T-cell (primary cell): Measurements from ENCODE around the gene LRP2. TPM values are rescaled to one million over a fixed set of nuclear protein-coding genes. Genes with fewer than 3 reads are reported as not detected.

ENCODE experiments used
- ATAC-seq, 4 experiments: fragments of 200-7000 bp in 3 of 4; fragments of 150-1000 bp in 1 of 4; cut with Tn5 transposase; replicated peaks in 1 of 4; 1 replicate in 3 of 4; 2 replicates in 1 of 4; pipeline ENCODE4 v1.10.0; 2021; ENCODE audit warnings: moderate library complexity in 3 of 4, mild to moderate bottlenecking in 2 of 4, moderate number of reproducible peaks in 1 of 4
- CTCF ChIA-PET, 2 donors: fragments of 300-600 bp; sonication (Branson Sonifier 250); formaldehyde crosslinking; loops; one replicate each; lab custom pipeline; 2022; ENCODE audit warnings: antibody characterized with exemption in 2 of 2; lab: Charles Lee
- POLR2A ChIA-PET, 2 donors: fragments of 300-600 bp; sonication (Branson Sonifier 250); formaldehyde crosslinking; loops; one replicate each; lab custom pipeline; 2022; ENCODE audit warnings: antibody characterized with exemption in 2 of 2; lab: Charles Lee
- DNase-seq, 35 experiments: peaks; one replicate each; pipeline versions ENCODE4 v3.0.0 to v3.0.0-alpha.2; 2013 to 2023
- H3K27ac ChIP-seq: one replicate; pipeline ENCODE4 v1.5.1; 2013; ENCODE audit warnings: low read length
- H3K27me3 ChIP-seq, 2 experiments: replicated peaks in 1 of 2; 1 replicate in 1 of 2; 2 replicates in 1 of 2; pipeline versions ENCODE4 v1.6.1 to v1.7.0; 2013; ENCODE audit warnings: low read length in 1 of 2, mixed read lengths in 1 of 2; ENCODE audit not compliant: control insufficient read depth in 2 of 2, insufficient read depth in 2 of 2; ENCODE audit errors: extremely low read depth in 1 of 2
- H3K36me3 ChIP-seq, 2 donors: 1 replicate in 1 of 2; 2 replicates in 1 of 2; pipeline versions ENCODE4 v1.6.1 to v1.7.0; 2013; ENCODE audit warnings: low read length in 1 of 2; ENCODE audit not compliant: control insufficient read depth in 2 of 2, insufficient read depth in 1 of 2; ENCODE audit errors: extremely low read depth in 1 of 2
- H3K4me1 ChIP-seq, 2 experiments: 1 replicate in 1 of 2; 2 replicates in 1 of 2; pipeline versions ENCODE4 v1.6.1 to v1.7.0; 2013; ENCODE audit warnings: low read length in 2 of 2, mixed read lengths in 1 of 2; ENCODE audit not compliant: insufficient read depth in 2 of 2, control insufficient read depth in 1 of 2; ENCODE audit errors: extremely low read depth in 1 of 2
- H3K4me3 ChIP-seq, 2 donors: 1 replicate in 1 of 2; 2 replicates in 1 of 2; pipeline versions ENCODE4 v1.5.1 to v1.7.0; 2013; ENCODE audit warnings: mild to moderate bottlenecking in 2 of 2, low read length in 1 of 2, moderate library complexity in 1 of 2; ENCODE audit not compliant: control insufficient read depth in 1 of 2; ENCODE audit errors: extremely low read depth in 1 of 2
- H3K9me3 ChIP-seq: 2 replicates; pipeline ENCODE4 v1.7.0; 2013
- H3K27ac Mint-ChIP-seq, 2 donors: one replicate each; pipeline ENCODE4 v1.8.0; 2020 to 2021; ENCODE audit warnings: mild to moderate bottlenecking in 2 of 2, mixed read lengths in 2 of 2
- H3K27me3 Mint-ChIP-seq, 2 donors: one replicate each; pipeline ENCODE4 v1.8.0; 2021 to 2022; ENCODE audit warnings: mixed read lengths in 2 of 2
- H3K36me3 Mint-ChIP-seq: one replicate; pipeline ENCODE4 v1.8.0; 2021; ENCODE audit warnings: mixed read lengths
- H3K4me1 Mint-ChIP-seq, 3 donors: one replicate each; pipeline ENCODE4 v1.8.0; 2020 to 2022; ENCODE audit warnings: mixed read lengths in 3 of 3, mild to moderate bottlenecking in 1 of 3
- H3K4me3 Mint-ChIP-seq, 3 donors: one replicate each; pipeline ENCODE4 v1.8.0; 2020 to 2022; ENCODE audit warnings: mild to moderate bottlenecking in 3 of 3, mixed read lengths in 3 of 3, moderate library complexity in 3 of 3
- H3K9me3 Mint-ChIP-seq, 3 donors: one replicate each; pipeline ENCODE4 v1.8.0; 2020 to 2022; ENCODE audit warnings: mixed read lengths in 3 of 3
- WGBS: methylation state at CpG from one replicate; pipeline ENCODE4 v1.1.5; 2013; ENCODE audit warnings: missing lambda C conversion rate; ENCODE audit not compliant: insufficient coverage; 5-methylcytosine and 5-hydroxymethylcytosine counted together
- total RNA-seq, 35 experiments: library from RNA in 6 of 35; stranded (reverse) in 6 of 35; fragments of 120-200 nt in 1 of 35; gene quantifications; one replicate each; pipeline versions ENCODE4 v1.2.1 to v1.2.4 and lab custom pipeline; 2013 to 2026

The LRP2 gene
- total RNA-seq, 5 donors from 2014 or later (not counting 1 experiment from before 2014, with no cell fraction given), result 0.03 TPM; not detected in 4

DNA sequence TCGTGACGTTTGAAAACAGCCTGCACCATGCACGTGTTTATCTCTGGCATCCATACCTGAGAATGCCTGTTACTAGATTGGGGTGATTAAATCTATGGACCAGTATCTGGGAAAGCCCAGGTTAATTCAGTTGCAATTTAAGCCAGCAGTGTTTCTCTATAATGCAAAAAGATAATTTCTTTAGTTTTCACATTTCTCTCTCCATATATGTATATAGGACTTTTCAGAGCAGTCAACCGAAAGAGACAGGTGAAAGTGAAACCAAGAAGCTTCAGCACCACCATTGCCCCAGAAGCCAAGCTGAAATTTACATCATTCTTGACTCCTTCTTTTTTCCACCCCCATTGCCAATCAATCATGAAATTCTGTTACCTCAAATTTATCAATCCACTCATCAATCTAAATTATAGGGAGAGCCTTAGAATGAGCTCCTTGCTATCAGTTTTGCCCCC lies 2.7 kb upstream of the LRP2 start:
- Histone ChIP-seq H3K27me3 (peaks cover 10 to 40% of the 10 kb centered on the region in 2 experiments), H3K4me1 (peaks cover 11 to 35% of the 10 kb centered on the region in 2 experiments), H3K36me3 (no peaks in the 10 kb centered on the region), H3K4me3 (peak overlapping the region; percentile 67 to 96), H3K27ac (no peak overlapping the region), H3K9me3 (peaks cover 3% of the 10 kb centered on the region)
- H3K9me3 Mint-ChIP-seq, result peaks cover 0 to 4% (median 0%) of the 10 kb centered on the region in 3 donors
- ChIA-PET POLR2A (interaction anchor here in 1 of 2 donors (0.6 kb wide), 1 partner anchor 329 kb away, joined by 3 read pairs; the partner anchor contains the start of genes CFAP210 and PHOSPHO2), CTCF (interaction anchor here in 1 of 2 donors (0.5 kb wide), 1 partner anchor 23 kb away, joined by 5 read pairs; no protein-coding TSS in a partner anchor)
- H3K4me1 Mint-ChIP-seq, result peaks cover 33 to 41% (median 38%) of the 10 kb centered on the region in 3 donors
- 0% methylated on average over 1 of the region's 4 CpGs for WGBS
- H3K27me3 Mint-ChIP-seq, result peaks cover 29 to 46% of the 10 kb centered on the region in 2 donors
- H3K27ac Mint-ChIP-seq, result no peak overlapping the region
- ATAC-seq (peak; percentile 13 to 38 (median 29)), DNase-seq (peak in 1 of 35 experiments; percentile 40)
- H3K4me3 Mint-ChIP-seq, result peak overlapping the region; percentile 91 to 94 (median 92)
- no peaks in the 10 kb centered on the region for H3K36me3 Mint-ChIP-seq

DNA sequence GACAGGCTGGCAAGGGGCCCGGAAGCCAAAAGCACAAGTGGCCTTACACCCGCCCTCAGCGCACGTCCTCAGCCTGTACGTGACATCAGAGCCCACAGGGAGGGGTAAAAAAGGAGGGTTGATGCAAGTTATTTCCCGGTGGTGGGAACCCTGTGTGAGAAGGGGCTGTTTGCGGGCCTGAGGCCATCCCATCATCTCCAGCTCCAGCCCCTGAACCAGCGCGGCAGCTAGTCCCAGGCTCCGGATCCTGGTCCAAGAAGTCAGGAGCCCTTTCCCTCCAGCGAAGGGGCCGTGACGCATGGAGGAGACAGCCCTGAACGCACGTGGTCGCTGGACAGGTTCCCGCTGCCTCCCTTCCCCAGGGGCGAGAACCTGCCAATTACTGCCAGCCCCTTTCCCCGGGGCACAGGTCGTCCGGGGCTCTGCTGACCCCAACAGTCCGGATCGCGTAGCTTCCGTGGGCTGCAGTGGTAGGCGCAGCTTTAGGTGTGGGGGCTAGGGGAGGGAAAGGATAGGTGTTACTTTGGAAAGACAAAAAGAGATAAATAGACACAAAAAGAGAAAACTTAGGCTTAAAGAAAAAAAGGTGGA lies 1.3 kb upstream of the LRP2 start:
- Mint-ChIP-seq H3K4me1 (peaks cover 33 to 41% (median 38%) of the 10 kb centered on the region in 3 donors), H3K27me3 (peaks cover 30 to 46% of the 10 kb centered on the region in 2 donors), H3K4me3 (peak overlapping the region; percentile 91 to 94 (median 92)), H3K36me3 (no peaks in the 10 kb centered on the region), H3K9me3 (no peaks in the 10 kb centered on the region), H3K27ac (no peak overlapping the region)
- Histone ChIP-seq H3K27me3 (peaks cover 14 to 44% of the 10 kb centered on the region in 2 experiments), H3K4me1 (peaks cover 11 to 35% of the 10 kb centered on the region in 2 experiments), H3K9me3 (peaks cover 3% of the 10 kb centered on the region), H3K4me3 (peak overlapping the region; percentile 67 to 96), H3K36me3 (no peaks in the 10 kb centered on the region), H3K27ac (no peak overlapping the region)
- DNase-seq (peak in 19 of 35 experiments; percentile 1 to 62 (median 24)), ATAC-seq (peak; percentile 35 to 68 (median 40))
- CTCF ChIA-PET, result no interaction called here
- WGBS, result under 1% methylated on average over 21 of the region's 26 CpGs
- POLR2A ChIA-PET, result no interaction called here

DNA sequence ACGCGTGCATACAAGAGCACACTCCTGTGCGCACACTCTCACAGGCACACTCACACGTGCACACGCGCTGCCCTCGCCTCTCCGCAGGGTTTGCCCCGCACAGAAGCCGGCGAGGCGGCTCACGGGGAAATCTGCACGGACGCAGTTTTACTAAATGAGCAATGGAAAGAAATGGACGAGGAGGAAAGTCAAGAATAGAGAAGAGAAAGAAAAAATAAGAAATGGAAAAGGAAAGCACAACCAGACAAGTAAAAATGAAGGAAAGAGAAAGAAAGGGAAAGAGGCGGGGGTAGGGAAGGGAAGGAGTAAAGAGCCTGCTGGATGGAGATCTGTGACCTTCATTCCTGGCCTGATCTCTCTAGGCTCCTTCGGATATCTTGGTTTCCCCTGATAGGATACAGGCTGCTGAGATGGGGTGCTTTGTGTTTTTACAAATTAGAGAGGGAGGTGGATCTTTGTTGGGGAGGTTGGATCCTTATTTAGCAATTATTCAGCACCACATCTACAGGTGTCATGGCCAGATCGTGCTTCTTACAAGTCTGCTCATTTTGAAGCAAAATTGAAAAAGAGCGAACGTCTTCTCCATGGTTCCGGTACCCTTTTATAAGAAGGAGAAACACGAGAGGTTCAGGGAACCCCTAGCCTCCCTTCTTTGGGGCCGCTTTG lies 693 bp upstream of the LRP2 start:
- 2% methylated on average over 8 of the region's 24 CpGs for WGBS
- Histone ChIP-seq H3K4me3 (peak overlapping the region; percentile 67 to 96), H3K27me3 (peaks cover 17 to 44% of the 10 kb centered on the region in 2 experiments), H3K9me3 (peaks cover 3% of the 10 kb centered on the region), H3K36me3 (no peaks in the 10 kb centered on the region), H3K4me1 (peaks cover 11 to 35% of the 10 kb centered on the region in 2 experiments), H3K27ac (no peak overlapping the region)
- DNase-seq (no peak), ATAC-seq (peak in 3 of 4 experiments; percentile 11 to 19 (median 12))
- Mint-ChIP-seq H3K4me3 (peak overlapping the region; percentile 91 to 94 (median 92)), H3K27ac (peak overlapping the region in 1 of 2 donors; percentile 27), H3K36me3 (no peaks in the 10 kb centered on the region), H3K27me3 (peaks cover 30 to 46% of the 10 kb centered on the region in 2 donors), H3K4me1 (peaks cover 33 to 41% (median 38%) of the 10 kb centered on the region in 3 donors), H3K9me3 (no peaks in the 10 kb centered on the region)
- POLR2A ChIA-PET, result no interaction called here
- CTCF ChIA-PET, result no interaction called here

DNA sequence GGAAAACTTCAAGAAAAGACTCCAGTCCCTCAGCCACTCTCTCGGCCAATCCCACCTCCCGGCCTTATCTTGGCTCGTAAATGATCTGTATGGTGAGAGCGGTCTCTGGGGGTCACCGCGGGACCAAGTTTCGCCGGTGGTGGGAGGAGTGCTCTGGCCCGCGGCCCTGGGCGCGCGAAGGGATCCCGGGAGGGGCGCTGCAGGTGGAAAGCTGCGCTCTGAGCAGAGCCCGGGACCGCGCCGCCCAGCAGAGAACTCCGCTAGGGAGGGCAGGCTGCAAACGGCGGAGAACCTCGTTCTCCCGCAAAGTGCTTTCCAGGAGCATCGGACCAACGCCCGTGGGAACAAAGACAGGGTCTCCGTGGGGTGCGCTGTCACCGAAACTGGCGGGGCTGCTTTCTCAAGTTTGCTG lies 622 bp downstream of the LRP2 start:
- WGBS, result under 1% methylated on average over 28 of the region's 32 CpGs
- peak in 4 of 35 experiments; percentile 2 to 15 (median 10) for DNase-seq
- POLR2A ChIA-PET, result no interaction called here

DNA sequence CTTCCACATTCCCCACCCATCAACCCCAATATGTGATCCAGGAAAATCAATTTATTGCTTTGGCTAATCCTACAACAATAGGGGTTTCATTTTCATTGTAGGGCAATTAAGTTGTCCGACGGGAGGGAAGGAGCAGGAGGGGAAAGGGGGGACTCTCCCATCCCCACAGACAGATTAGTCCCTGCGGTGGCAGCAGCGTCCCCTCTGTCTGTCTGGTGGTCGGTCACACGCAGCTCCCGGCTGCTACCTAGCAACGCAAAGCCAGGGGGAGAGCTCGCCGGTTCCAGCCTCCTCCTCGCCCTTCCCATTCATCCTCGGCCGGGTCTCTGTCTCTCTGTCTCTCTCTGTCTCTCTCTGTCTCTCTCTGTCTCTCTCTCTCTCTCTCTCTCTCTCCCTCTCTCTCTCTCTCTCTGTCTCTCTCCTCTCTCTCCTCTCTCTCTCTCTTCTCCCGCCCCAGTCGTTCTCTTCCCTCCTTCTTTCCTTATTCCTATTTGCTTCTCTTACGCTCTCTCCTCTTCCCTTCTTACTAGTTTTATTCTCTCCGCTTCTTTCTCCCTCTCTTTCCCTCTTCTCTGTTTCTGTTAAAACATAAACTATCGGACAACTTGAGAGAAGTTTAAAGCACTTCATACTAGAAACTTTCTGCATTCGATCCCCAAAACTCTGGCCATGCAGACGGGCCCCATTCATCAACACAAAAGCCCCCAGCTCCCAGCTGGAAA lies 1.2 kb downstream of the LRP2 start:
- peak overlapping the region; percentile 67 to 96 for H3K4me3 ChIP-seq
- ATAC-seq, result no peak
- CTCF ChIA-PET, result no interaction called here
- no peaks in the 10 kb centered on the region for H3K36me3 Mint-ChIP-seq
- no peaks in the 10 kb centered on the region for H3K9me3 Mint-ChIP-seq
- DNase-seq, result no peak
- no peak overlapping the region for H3K27ac Mint-ChIP-seq
- no peaks in the 10 kb centered on the region for H3K36me3 ChIP-seq
- H3K4me1 Mint-ChIP-seq, result peaks cover 33 to 41% (median 38%) of the 10 kb centered on the region in 3 donors
- no peak overlapping the region for H3K27ac ChIP-seq
- POLR2A ChIA-PET, result no interaction called here
- peaks cover 3% of the 10 kb centered on the region for H3K9me3 ChIP-seq
- H3K4me3 Mint-ChIP-seq, result peak overlapping the region; percentile 46 to 94 (median 68)
- H3K27me3 Mint-ChIP-seq, result peaks cover 40 to 49% of the 10 kb centered on the region in 2 donors
- 30% methylated on average over 12 of the region's 20 CpGs for WGBS
- peaks cover 17 to 48% of the 10 kb centered on the region in 2 experiments for H3K27me3 ChIP-seq
- peaks cover 11 to 35% of the 10 kb centered on the region in 2 experiments for H3K4me1 ChIP-seq

More for the DNA sequence above, 622 bp downstream of the LRP2 start:
- Histone ChIP-seq H3K4me1 (peaks cover 11 to 35% of the 10 kb centered on the region in 2 experiments), H3K9me3 (peaks cover 3% of the 10 kb centered on the region), H3K27ac (no peak overlapping the region), H3K27me3 (peaks cover 17 to 48% of the 10 kb centered on the region in 2 experiments), H3K4me3 (peak overlapping the region; percentile 67 to 96), H3K36me3 (no peaks in the 10 kb centered on the region)
- Mint-ChIP-seq H3K9me3 (no peaks in the 10 kb centered on the region), H3K27ac (no peak overlapping the region), H3K4me3 (peak overlapping the region; percentile 46 to 94 (median 68)), H3K27me3 (peaks cover 35 to 44% of the 10 kb centered on the region in 2 donors), H3K36me3 (no peaks in the 10 kb centered on the region), H3K4me1 (peaks cover 33 to 41% (median 38%) of the 10 kb centered on the region in 3 donors)
- no peak for ATAC-seq
- CTCF ChIA-PET, result no interaction called here

DNA sequence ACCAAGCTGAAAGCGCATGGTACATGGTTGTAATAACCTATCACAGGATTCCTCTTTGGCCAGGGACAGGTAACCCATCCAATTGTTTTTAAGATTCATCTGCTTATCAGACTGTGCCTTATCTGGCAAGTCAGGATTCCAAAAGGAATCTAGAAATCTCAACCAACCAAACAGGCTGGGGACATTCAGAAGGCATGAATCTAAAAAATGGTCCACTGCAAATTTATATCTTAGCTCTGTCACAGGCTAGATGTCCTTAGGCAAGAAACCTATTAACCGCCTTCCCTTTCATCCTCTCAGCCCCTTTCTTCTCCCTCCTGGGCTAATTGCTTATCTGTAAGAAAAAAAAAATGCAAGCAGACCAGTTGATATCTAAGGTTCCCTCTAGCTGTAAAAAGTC lies 4.3 kb downstream of the LRP2 start:
- H3K9me3 ChIP-seq, result peaks cover 3% of the 10 kb centered on the region
- no peaks in the 10 kb centered on the region for H3K9me3 Mint-ChIP-seq
- H3K4me1 Mint-ChIP-seq, result peaks cover 13 to 20% (median 14%) of the 10 kb centered on the region in 3 donors
- no peak overlapping the region for H3K4me3 ChIP-seq
- no peak overlapping the region for H3K27ac Mint-ChIP-seq
- no peaks in the 10 kb centered on the region for H3K36me3 Mint-ChIP-seq
- ATAC-seq (no peak), DNase-seq (no peak)
- ChIA-PET POLR2A (no interaction called here), CTCF (no interaction called here)
- H3K27me3 ChIP-seq, result peaks cover 15 to 31% of the 10 kb centered on the region in 2 experiments
- H3K4me3 Mint-ChIP-seq, result no peak overlapping the region
- H3K36me3 ChIP-seq, result no peaks in the 10 kb centered on the region
- no CpG with 5 or more reads among the region's 2 CpGs for WGBS
- no peak overlapping the region for H3K27ac ChIP-seq
- H3K4me1 ChIP-seq, result peaks cover 8 to 19% of the 10 kb centered on the region in 2 experiments
- H3K27me3 Mint-ChIP-seq, result peaks cover 36 to 48% of the 10 kb centered on the region in 2 donors
